ENCODE data around the gene ADAMTS5. TPM values are rescaled to one million over a fixed set of nuclear protein-coding genes. Genes with fewer than 3 reads are reported as not detected.
A peak's percentile ranks its signal among the peaks of the same experiment; 100 is the strongest.

The ADAMTS5 gene
- total RNA-seq, 4 donors from 2014 or later: 14.4 to 34.5 (median 20.8) TPM

GRCh38 chr21:26934383-26934782 lies 32.5 kb downstream of the ADAMTS5 start:
- Histone ChIP-seq H3K4me1 (peaks cover 0 to 51% (median 33%) of the 10 kb centered on the region in 4 donors), H3K27me3 (no peaks in the 10 kb centered on the region), H3K9me3 (no peaks in the 10 kb centered on the region), H3K36me3 (peaks cover 0 to 19% (median 16%) of the 10 kb centered on the region in 4 donors), H3K27ac (replicated peaks in 1 of 4) (peak overlapping the region; percentile 21 to 64 (median 48)), H3K4me3 (no peak overlapping the region)
- no peak for DNase-seq (ENCODE audit: extremely low spot score)
- intact Hi-C loops (cut with DNase I): no loop called here
- TF ChIP-seq POLR2AphosphoS5 (IDR thresholded peaks at IDR 0.05) (no peak), POLR2A (IDR thresholded peaks at IDR 0.05; ENCODE audit: low read depth) (no peak), EP300 (IDR thresholded peaks at IDR 0.05) (no peak), CTCF (IDR thresholded peaks at IDR 0.05) (no peak)
- WGBS: 98% methylated on average over 11 of the region's 11 CpGs

- intact Hi-C loops (cut with DNase I): no loop called here
- Histone ChIP-seq H3K4me1 (peaks cover 0 to 41% (median 28%) of the 10 kb centered on the region in 4 donors), H3K9me3 (no peaks in the 10 kb centered on the region), H3K27me3 (no peaks in the 10 kb centered on the region), H3K4me3 (no peak overlapping the region), H3K36me3 (peaks cover 0 to 21% (median 17%) of the 10 kb centered on the region in 4 donors), H3K27ac (replicated peaks in 1 of 4) (peak overlapping the region; percentile 21 to 64 (median 48))
- DNase-seq (ENCODE audit: extremely low spot score): no peak
- WGBS: 58% methylated on average over 4 of the region's 4 CpGs
- TF ChIP-seq EP300 (IDR thresholded peaks at IDR 0.05) (no peak), POLR2AphosphoS5 (IDR thresholded peaks at IDR 0.05) (peak in 1 of 2 donors; percentile 16)
These were observed 33.4 kb downstream of the ADAMTS5 start for GRCh38 chr21:26933448-26933847.

- no peaks in the 10 kb centered on the region for H3K27me3 ChIP-seq
- TF ChIP-seq POLR2A (IDR thresholded peaks at IDR 0.05; ENCODE audit: low read depth) (no peak), EP300 (IDR thresholded peaks at IDR 0.05) (no peak), POLR2AphosphoS5 (IDR thresholded peaks at IDR 0.05) (no peak), CTCF (IDR thresholded peaks at IDR 0.05) (no peak)
- WGBS: 79% methylated on average over 4 of the region's 4 CpGs
- H3K9me3 ChIP-seq: no peaks in the 10 kb centered on the region
- intact Hi-C loops (cut with DNase I): no loop called here
- H3K27ac ChIP-seq (replicated peaks in 1 of 4): no peak overlapping the region
- no peak for DNase-seq (ENCODE audit: extremely low spot score)
- H3K4me1 ChIP-seq: peaks cover 0 to 6% (median 0%) of the 10 kb centered on the region in 4 donors
- no peak overlapping the region for H3K4me3 ChIP-seq
- peaks cover 6 to 31% (median 18%) of the 10 kb centered on the region in 4 donors for H3K36me3 ChIP-seq
These were observed 41.3 kb downstream of the ADAMTS5 start for GRCh38 chr21:26925636-26926035.

- Histone ChIP-seq H3K9me3 (no peaks in the 10 kb centered on the region), H3K4me3 (no peak overlapping the region), H3K4me1 (peaks cover 0 to 6% (median under 1%) of the 10 kb centered on the region in 4 donors), H3K27ac (replicated peaks in 1 of 4) (no peak overlapping the region), H3K36me3 (peaks cover 6 to 26% (median 18%) of the 10 kb centered on the region in 4 donors), H3K27me3 (no peaks in the 10 kb centered on the region)
- DNase-seq (ENCODE audit: extremely low spot score): no peak
- TF ChIP-seq EP300 (IDR thresholded peaks at IDR 0.05) (no peak), POLR2AphosphoS5 (IDR thresholded peaks at IDR 0.05) (no peak), POLR2A (IDR thresholded peaks at IDR 0.05; ENCODE audit: low read depth) (no peak), CTCF (IDR thresholded peaks at IDR 0.05) (no peak)
- intact Hi-C loops (cut with DNase I): no loop called here
- WGBS: 98% methylated on average over 2 of the region's 2 CpGs
These were observed 41.8 kb downstream of the ADAMTS5 start for GRCh38 chr21:26925122-26925521.

GRCh38 chr21:26923986-26924385 lies 42.9 kb downstream of the ADAMTS5 start:
- no peak for DNase-seq (ENCODE audit: extremely low spot score)
- no peak overlapping the region for H3K4me3 ChIP-seq
- WGBS: 92% methylated on average over 10 of the region's 10 CpGs
- no peaks in the 10 kb centered on the region for H3K9me3 ChIP-seq
- TF ChIP-seq POLR2A (IDR thresholded peaks at IDR 0.05; ENCODE audit: low read depth): no peak
- TF ChIP-seq CTCF (IDR thresholded peaks at IDR 0.05): no peak
- TF ChIP-seq POLR2AphosphoS5 (IDR thresholded peaks at IDR 0.05): no peak
- no peak for TF ChIP-seq EP300 (IDR thresholded peaks at IDR 0.05)
- peaks cover 0 to 6% (median 1%) of the 10 kb centered on the region in 4 donors for H3K4me1 ChIP-seq
- intact Hi-C loops (cut with DNase I): no loop called here
- peaks cover 6 to 19% (median 12%) of the 10 kb centered on the region in 4 donors for H3K36me3 ChIP-seq
- no peak overlapping the region for H3K27ac ChIP-seq (replicated peaks in 1 of 4)
- no peaks in the 10 kb centered on the region for H3K27me3 ChIP-seq

All from esophagus muscularis mucosa (tissue), 4 donors.